Measurements from ENCODE around the gene GAB4.

DNA sequence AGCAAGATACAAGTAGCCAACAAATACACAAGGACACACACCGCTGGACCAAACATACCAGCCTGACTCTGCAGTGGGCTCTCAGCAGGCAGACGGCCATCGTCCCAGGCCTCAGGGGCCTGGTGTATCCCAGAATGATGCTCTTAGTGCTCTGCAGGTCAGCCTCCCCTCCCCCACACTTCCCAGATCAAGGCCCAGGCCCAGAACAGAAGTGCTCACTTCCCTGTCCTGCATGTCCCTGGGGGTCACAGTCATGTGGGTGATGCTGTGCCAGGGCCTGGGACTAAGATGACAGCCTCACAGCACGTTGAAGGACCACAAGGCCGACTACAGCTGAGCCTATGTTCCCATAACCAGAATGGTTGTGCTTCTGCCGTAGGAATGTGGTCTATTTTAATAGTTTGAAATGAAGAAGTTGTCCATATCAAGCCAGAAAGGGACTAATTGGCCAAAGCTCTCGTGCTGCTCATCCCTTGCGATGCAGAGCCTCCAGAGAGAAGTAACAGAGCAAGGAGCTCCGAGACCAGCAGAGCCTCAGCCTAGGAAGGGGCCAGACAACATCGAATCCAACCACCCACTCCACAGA lies 48.6 kb downstream of the GAB4 start:
- TF ChIP-seq ZNF333 (CRISPR knock-in tag; IDR thresholded peaks at IDR 0.05; ENCODE audit: borderline replicate concordance), result no peak
- TF ChIP-seq, protein P1, sequence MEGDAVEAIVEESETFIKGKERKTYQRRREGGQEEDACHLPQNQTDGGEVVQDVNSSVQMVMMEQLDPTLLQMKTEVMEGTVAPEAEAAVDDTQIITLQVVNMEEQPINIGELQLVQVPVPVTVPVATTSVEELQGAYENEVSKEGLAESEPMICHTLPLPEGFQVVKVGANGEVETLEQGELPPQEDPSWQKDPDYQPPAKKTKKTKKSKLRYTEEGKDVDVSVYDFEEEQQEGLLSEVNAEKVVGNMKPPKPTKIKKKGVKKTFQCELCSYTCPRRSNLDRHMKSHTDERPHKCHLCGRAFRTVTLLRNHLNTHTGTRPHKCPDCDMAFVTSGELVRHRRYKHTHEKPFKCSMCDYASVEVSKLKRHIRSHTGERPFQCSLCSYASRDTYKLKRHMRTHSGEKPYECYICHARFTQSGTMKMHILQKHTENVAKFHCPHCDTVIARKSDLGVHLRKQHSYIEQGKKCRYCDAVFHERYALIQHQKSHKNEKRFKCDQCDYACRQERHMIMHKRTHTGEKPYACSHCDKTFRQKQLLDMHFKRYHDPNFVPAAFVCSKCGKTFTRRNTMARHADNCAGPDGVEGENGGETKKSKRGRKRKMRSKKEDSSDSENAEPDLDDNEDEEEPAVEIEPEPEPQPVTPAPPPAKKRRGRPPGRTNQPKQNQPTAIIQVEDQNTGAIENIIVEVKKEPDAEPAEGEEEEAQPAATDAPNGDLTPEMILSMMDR (CRISPR knock-in tag; IDR thresholded peaks at IDR 0.05), result no peak
- no peak for TF ChIP-seq ZNF644 (CRISPR knock-in tag; IDR thresholded peaks at IDR 0.05; ENCODE audit: low read depth)
- no peak for TF ChIP-seq POLR2AphosphoS5 (IDR thresholded peaks at IDR 0.05; ENCODE audit: low read depth, low read length)
- no peak for TF ChIP-seq SMAD3 (CRISPR knock-in tag; IDR thresholded peaks at IDR 0.05)

All from HepG2 (cell line).